Adrenal gland (tissue), 5 donors: ENCODE data around the gene SLC24A3.

Source experiments
- CTCF ChIP-seq, 6 experiments: fragments of 450-650 bp in 4 of 6; fragments of 200-600 bp in 2 of 6; sonication (generic) in 1 of 6; IDR thresholded peaks; 1 replicate in 5 of 6; 2 replicates in 1 of 6; pipeline versions ENCODE4 v1.5.1 to v1.8.0; 2016 to 2021; ENCODE audit warnings: antibody characterized with exemption in 6 of 6, mild to moderate bottlenecking in 2 of 6, moderate library complexity in 1 of 6
- POLR2A ChIP-seq, 2 donors: fragments of 450-650 bp; IDR thresholded peaks; one replicate each; pipeline ENCODE4 v1.6.1; 2017; ENCODE audit warnings: antibody characterized with exemption in 2 of 2, mild to moderate bottlenecking in 2 of 2, moderate library complexity in 1 of 2
- donor health status: DM: no; HTN: no; CAD: no.

- TF ChIP-seq POLR2A (IDR thresholded peaks at IDR 0.05) = no peak
- TF ChIP-seq CTCF (IDR thresholded peaks at IDR 0.05) = no peak
Measured at GRCh38 chr20:19335916-19336315, 123.5 kb downstream of the SLC24A3 start.
